HEK293 (cell line): ENCODE measurements around the gene OBSCN.

Source experiments
- CTCF ChIA-PET: fragments of 350-600 bp; formaldehyde crosslinking; extraction: SDS; loops from one replicate; lab custom pipeline; 2021; ENCODE audit warnings: antibody characterized with exemption; lab: Yijun Ruan, JAX
- POLR2A ChIA-PET: fragments of 300-600 bp; formaldehyde crosslinking; extraction: SDS; loops from one replicate; lab custom pipeline; 2020; ENCODE audit warnings: antibody characterized with exemption, inconsistent platforms; lab: Yijun Ruan, JAX
- H3K27ac ChIP-seq: fragments of 200-500 bp; sonication (Bioruptor generic); 2 replicates; pipeline ENCODE4 v1.5.1; 2014; ENCODE audit warnings: low read depth, low read length, control low read depth, inconsistent platforms; ENCODE audit errors: extremely low read depth
- H3K36me3 ChIP-seq, 2 experiments: fragments of 200-500 bp in 1 of 2; sonication (Bioruptor generic) in 1 of 2; 1 replicate in 1 of 2; 2 replicates in 1 of 2; pipeline ENCODE4 v1.5.1; 2014 to 2017; ENCODE audit warnings: inconsistent platforms in 2 of 2, low read length in 2 of 2; ENCODE audit not compliant: control insufficient read depth in 2 of 2, insufficient read depth in 1 of 2
- H3K4me1 ChIP-seq: fragments of 200-500 bp; sonication (Bioruptor generic); 2 replicates; pipeline ENCODE4 v1.5.1; 2014; ENCODE audit warnings: mild to moderate bottlenecking, low read length, inconsistent platforms; ENCODE audit not compliant: control insufficient read depth, insufficient read depth
- H3K4me3 ChIP-seq: 2 replicates; pipeline ENCODE4 v1.5.1; 2011; ENCODE audit warnings: low read depth, mild to moderate bottlenecking, control low read depth, low read length, moderate library complexity
- H3K9me3 ChIP-seq: fragments of 200-500 bp; sonication (Bioruptor generic); 2 replicates; pipeline ENCODE4 v1.5.1; 2014; ENCODE audit warnings: low read depth, low read length, inconsistent platforms; ENCODE audit not compliant: control insufficient read depth, insufficient read depth
- SETDB1 ChIP-seq: IDR thresholded peaks from one replicate; pipeline ENCODE4 v1.6.1; 2017; ENCODE audit warnings: mild to moderate bottlenecking, low read length, moderate library complexity, mixed read lengths; ENCODE audit not compliant: insufficient read length
- TRIM28 ChIP-seq: IDR thresholded peaks from 2 replicates; pipeline ENCODE4 v1.6.1; 2011; ENCODE audit warnings: low read length, control low read depth, borderline replicate concordance
- ZNF10 ChIP-seq: fragments of 450-650 bp; formaldehyde crosslinking; IDR thresholded peaks from 2 replicates; pipeline ENCODE4 v1.5.1; 2017; ENCODE audit warnings: missing biosample characterization, missing genetic modification characterization
- ZNF175 ChIP-seq: fragments of 450-650 bp; formaldehyde crosslinking; IDR thresholded peaks from 2 replicates; pipeline ENCODE4 v1.5.1; 2016; ENCODE audit warnings: missing biosample characterization, missing genetic modification characterization
- ZNF274 ChIP-seq, 2 experiments: fragments of 200-500 bp in 1 of 2; fragments of 450-650 bp in 1 of 2; sonication (Bioruptor generic) in 1 of 2; formaldehyde crosslinking in 1 of 2; IDR thresholded peaks; 2 replicates each; pipeline versions ENCODE4 v1.5.1 to v1.6.1; 2014 to 2016; ENCODE audit warnings: borderline replicate concordance in 1 of 2, inconsistent platforms in 1 of 2, low read length in 1 of 2, missing biosample characterization in 1 of 2, missing genetic modification characterization in 1 of 2
- ZNF280D ChIP-seq: fragments of 450-650 bp; formaldehyde crosslinking; IDR thresholded peaks from 2 replicates; pipeline ENCODE4 v1.5.1; 2016; ENCODE audit warnings: missing biosample characterization, missing genetic modification characterization
- ZNF404 ChIP-seq: fragments of 450-650 bp; formaldehyde crosslinking; IDR thresholded peaks from 2 replicates; pipeline ENCODE4 v1.5.1; 2017; ENCODE audit warnings: missing biosample characterization, missing genetic modification characterization
- ZNF555 ChIP-seq: fragments of 450-650 bp; formaldehyde crosslinking; conservative IDR thresholded peaks from 2 replicates; pipeline ENCODE4 v1.5.1; 2017; ENCODE audit warnings: missing biosample characterization, mild to moderate bottlenecking, missing genetic modification characterization, inconsistent platforms
- TF ChIP-seq, protein P1 (sequence below): fragments of 450-650 bp; formaldehyde crosslinking; IDR thresholded peaks from 2 replicates; pipeline ENCODE4 v1.5.1; 2016; ENCODE audit warnings: missing biosample characterization, missing genetic modification characterization, low read depth

The OBSCN gene

GRCh38 chr1:228224198-228225164 lies 16.6 kb downstream of the OBSCN start:
- Histone ChIP-seq H3K36me3 (peaks cover 0 to 34% of the 10 kb centered on the region in 2 experiments), H3K27ac (no peak overlapping the region), H3K4me1 (no peaks in the 10 kb centered on the region), H3K9me3 (no peaks in the 10 kb centered on the region), H3K4me3 (no peak overlapping the region)
- TF ChIP-seq SETDB1 (peak; percentile 53), TRIM28 (peak; percentile 64; the same call in 1 of the 2 replicates), ZNF274 (IDR thresholded peaks at IDR 0.05; ENCODE audit: low read length) (no peak), ZNF274 (tag by site-specific recombination; IDR thresholded peaks at IDR 0.05; ENCODE audit: borderline replicate concordance) (no peak)
- ChIA-PET CTCF (interaction anchor here (2.9 kb wide), 1 partner anchor 12 kb away, joined by 8 read pairs; no protein-coding TSS in a partner anchor), POLR2A (no interaction called here)

DNA sequence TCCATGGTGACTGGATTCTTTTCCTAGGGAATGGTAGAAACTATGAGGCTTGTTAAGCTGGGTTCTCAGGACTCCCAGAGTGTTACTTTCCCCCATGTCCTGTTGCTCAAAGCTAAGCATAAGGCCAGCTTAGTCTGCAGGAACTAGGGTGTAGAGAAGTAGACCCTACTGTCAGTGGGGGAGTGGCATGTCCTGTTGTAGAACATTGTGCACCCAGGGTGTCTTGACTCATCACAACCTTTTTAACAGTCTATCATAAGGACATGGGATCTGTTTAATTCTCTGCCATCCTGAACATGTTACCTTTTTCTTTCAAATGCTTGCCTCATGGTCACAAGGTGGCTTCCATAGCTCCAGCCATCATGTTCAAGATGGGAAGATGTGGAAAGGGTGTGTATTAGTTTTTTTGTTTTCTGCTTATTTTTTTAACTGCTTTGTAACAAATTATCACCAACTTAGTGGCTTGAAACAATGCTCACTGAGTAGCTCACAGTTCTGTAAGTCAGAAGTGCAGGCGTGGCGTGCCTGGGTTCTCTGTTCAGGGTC lies 17.4 kb downstream of the OBSCN start:
- Histone ChIP-seq H3K27ac (no peak overlapping the region), H3K9me3 (no peaks in the 10 kb centered on the region), H3K36me3 (peaks cover 0 to 29% of the 10 kb centered on the region in 2 experiments), H3K4me1 (no peaks in the 10 kb centered on the region), H3K4me3 (no peak overlapping the region)
- CTCF ChIA-PET = interaction anchor here (2.9 kb wide), 1 partner anchor 12 kb away, joined by 8 read pairs; no protein-coding TSS in a partner anchor
- POLR2A ChIA-PET = no interaction called here
- TF ChIP-seq ZNF555 (tag by site-specific recombination) (no peak), ZNF280D (tag by site-specific recombination) (peak; percentile 56; the same call in 1 of the 2 replicates)

- no peak overlapping the region for H3K27ac ChIP-seq
- H3K4me3 ChIP-seq = no peak overlapping the region
- peaks cover 0 to 26% of the 10 kb centered on the region in 2 experiments for H3K36me3 ChIP-seq
- TF ChIP-seq ZNF10 (tag by site-specific recombination) = peak; percentile 69; the same call in 1 of the 2 replicates
- no peak for TF ChIP-seq ZNF404 (tag by site-specific recombination)
- ChIA-PET CTCF (interaction anchor here (0.7 to 2.9 kb wide), 2 partner anchors 11 to 229 kb away, joined by 3 to 8 read pairs; no protein-coding TSS in a partner anchor), POLR2A (no interaction called here)
- no peaks in the 10 kb centered on the region for H3K4me1 ChIP-seq
- H3K9me3 ChIP-seq = no peaks in the 10 kb centered on the region
Observed at GRCh38 chr1:228225740-228226139, 17.9 kb downstream of the OBSCN start.

GRCh38 chr1:228226141-228226874 lies 18.5 kb downstream of the OBSCN start:
- Histone ChIP-seq H3K9me3 (no peaks in the 10 kb centered on the region), H3K4me1 (no peaks in the 10 kb centered on the region), H3K36me3 (peaks cover 0 to 26% of the 10 kb centered on the region in 2 experiments), H3K4me3 (no peak overlapping the region), H3K27ac (no peak overlapping the region)
- CTCF ChIA-PET = interaction anchor here (0.6 to 2.9 kb wide), 6 partner anchors 9 to 790 kb away, joined by 3 to 8 read pairs (median 4); no protein-coding TSS in a partner anchor
- TF ChIP-seq, protein P1, sequence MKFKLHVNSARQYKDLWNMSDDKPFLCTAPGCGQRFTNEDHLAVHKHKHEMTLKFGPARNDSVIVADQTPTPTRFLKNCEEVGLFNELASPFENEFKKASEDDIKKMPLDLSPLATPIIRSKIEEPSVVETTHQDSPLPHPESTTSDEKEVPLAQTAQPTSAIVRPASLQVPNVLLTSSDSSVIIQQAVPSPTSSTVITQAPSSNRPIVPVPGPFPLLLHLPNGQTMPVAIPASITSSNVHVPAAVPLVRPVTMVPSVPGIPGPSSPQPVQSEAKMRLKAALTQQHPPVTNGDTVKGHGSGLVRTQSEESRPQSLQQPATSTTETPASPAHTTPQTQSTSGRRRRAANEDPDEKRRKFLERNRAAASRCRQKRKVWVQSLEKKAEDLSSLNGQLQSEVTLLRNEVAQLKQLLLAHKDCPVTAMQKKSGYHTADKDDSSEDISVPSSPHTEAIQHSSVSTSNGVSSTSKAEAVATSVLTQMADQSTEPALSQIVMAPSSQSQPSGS (tag by site-specific recombination) = 0 out of 2 replicates have a peak, but pooled peaks have one; percentile 15
- TF ChIP-seq ZNF175 (tag by site-specific recombination) = no peak
- POLR2A ChIA-PET = no interaction called here
